Erythroblast (primary cell): ENCODE results near the gene CNP.

Experiments
- GATA1 ChIP-seq: IDR thresholded peaks from 2 replicates; pipeline ENCODE4 v1.6.1; 2011; ENCODE audit warnings: low read depth, mild to moderate bottlenecking, control low read depth, low read length, moderate library complexity
- POLR2A ChIP-seq: IDR thresholded peaks from 2 replicates; pipeline ENCODE4 v1.6.1; 2011; ENCODE audit warnings: mild to moderate bottlenecking, low read length

DNA sequence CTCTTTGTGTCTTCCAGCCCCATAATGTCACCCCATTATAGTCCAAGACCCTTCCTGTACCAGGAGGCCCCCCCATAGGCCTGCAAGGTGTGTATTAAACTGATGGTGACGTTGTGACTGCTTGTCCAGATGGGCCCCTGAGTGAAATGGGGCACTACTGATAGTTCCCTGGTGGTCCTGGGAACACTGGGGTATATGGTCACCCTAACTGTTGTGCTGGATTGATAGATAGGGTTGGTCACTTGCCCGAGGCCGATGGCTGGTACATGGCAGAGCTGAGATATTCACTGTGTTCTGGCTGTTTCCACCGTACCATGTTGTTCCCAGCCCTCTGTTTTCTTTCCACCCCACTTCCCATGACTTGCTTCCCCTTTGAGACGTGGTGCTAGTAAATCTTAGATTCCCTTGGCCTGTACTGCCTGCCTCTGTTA lies 4.3 kb downstream of the CNP start:
- TF ChIP-seq POLR2A = no peak
- TF ChIP-seq GATA1 = no peak
